K562 (cell line): ENCODE results near the gene SFRP2. TPM values are rescaled to one million over a fixed set of nuclear protein-coding genes. Genes with fewer than 3 reads are reported as not detected.

Source experiments
- ATAC-seq: fragments of 200-7000 bp; cut with Tn5 transposase; 3 replicates; pipeline ENCODE4 v1.9.1; 2020; ENCODE audit warnings: moderate library complexity
- BruUV-seq: library from RNA; stranded (reverse); fragments of 400-500 nt; replicated peaks from 2 replicates; lab custom pipeline; 2021; lab: Mats Ljungman, UMichigan
- CTCF ChIA-PET: fragments of 300-600 bp; formaldehyde crosslinking; extraction: SDS; loops from one replicate; lab custom pipeline; 2021; ENCODE audit warnings: low intra/inter-chr PET ratio; lab: Yijun Ruan, JAX
- POLR2A ChIA-PET: fragments of 300-600, 350-650 bp; sonication (Branson Sonifier 250); formaldehyde crosslinking; extraction: SDS; loops from one replicate; lab custom pipeline; 2021; ENCODE audit warnings: antibody characterized with exemption, inconsistent platforms; lab: Yijun Ruan, JAX
- DNase-seq, 4 experiments: peaks; one replicate each; pipeline versions ENCODE4 v3.0.0 to v3.0.0-alpha.2; 2011 to 2018; ENCODE audit warnings: low spot score in 3 of 4, mixed read lengths in 3 of 4; ENCODE audit errors: extremely low read depth in 1 of 4
- FAIRE-seq: peaks from 2 replicates; lab custom pipeline; 2011; peaks lifted over from hg19 to GRCh38; lab: Jason Lieb, UNC
- H2AFZ ChIP-seq: 2 replicates; pipeline ENCODE4 v1.6.0; 2011; ENCODE audit warnings: low read depth, low read length, control low read depth, inconsistent platforms
- H3K27ac ChIP-seq: fragments of 200-600 bp; 3 replicates; pipeline ENCODE4 v1.8.0; 2011; ENCODE audit warnings: low read depth, mild to moderate bottlenecking, control low read depth, inconsistent platforms, low read length, moderate library complexity, mixed read lengths; ENCODE audit errors: extremely low read depth
- H3K27me3 ChIP-seq, 2 experiments: fragments of 300-600 bp in 1 of 2; 2 replicates in 1 of 2; 3 replicates in 1 of 2; pipeline versions ENCODE4 v1.6.0 to v1.8.0; 2011; ENCODE audit warnings: inconsistent platforms in 2 of 2, low read length in 2 of 2, mild to moderate bottlenecking in 1 of 2, mixed read lengths in 1 of 2, moderate library complexity in 1 of 2; ENCODE audit not compliant: control insufficient read depth in 2 of 2, insufficient read depth in 2 of 2
- H3K36me3 ChIP-seq: fragments of 300-600 bp; 3 replicates; pipeline ENCODE4 v1.8.0; 2011; ENCODE audit warnings: mild to moderate bottlenecking, low read length, inconsistent platforms; ENCODE audit not compliant: control insufficient read depth, insufficient read depth
- H3K4me1 ChIP-seq, 2 experiments: fragments of 200-600 bp in 1 of 2; replicated peaks in 1 of 2; 2 replicates in 1 of 2; 3 replicates in 1 of 2; pipeline versions ENCODE4 v1.5.1 to v1.8.0; 2011; ENCODE audit warnings: inconsistent platforms in 2 of 2, low read length in 2 of 2, mild to moderate bottlenecking in 1 of 2, mixed read lengths in 1 of 2, moderate library complexity in 1 of 2; ENCODE audit not compliant: control insufficient read depth in 2 of 2, insufficient read depth in 2 of 2
- H3K4me2 ChIP-seq: 2 replicates; pipeline ENCODE4 v1.6.1; 2011; ENCODE audit warnings: low read length, control low read depth, inconsistent platforms, mixed read lengths; ENCODE audit not compliant: insufficient read depth
- H3K4me3 ChIP-seq: fragments of 200-600 bp; sonication (generic), shearing (Covaris generic); 2 replicates; pipeline ENCODE4 v1.5.1; 2016; ENCODE audit warnings: control low read depth, inconsistent platforms
- H3K79me2 ChIP-seq: fragments of 200-600 bp; 3 replicates; pipeline ENCODE4 v1.8.0; 2011; ENCODE audit warnings: low read length, inconsistent platforms; ENCODE audit not compliant: control insufficient read depth, insufficient read depth
- H3K9ac ChIP-seq, 2 experiments: 2 replicates each; pipeline versions ENCODE4 v1.6.0 to v1.6.1; 2011; ENCODE audit warnings: low read depth in 2 of 2, low read length in 2 of 2, control low read depth in 1 of 2, inconsistent platforms in 1 of 2, mild to moderate bottlenecking in 1 of 2, mixed read lengths in 1 of 2; ENCODE audit not compliant: insufficient read depth in 1 of 2
- H3K9me1 ChIP-seq: one replicate; pipeline ENCODE4 v1.6.0; 2011; ENCODE audit warnings: inconsistent platforms, mild to moderate bottlenecking, low read length, moderate library complexity; ENCODE audit not compliant: control insufficient read depth, insufficient read depth
- H3K9me3 ChIP-seq: replicated peaks from 2 replicates; pipeline ENCODE4 v1.5.1; 2011; ENCODE audit warnings: low read depth, low read length, inconsistent platforms; ENCODE audit not compliant: control insufficient read depth, insufficient read depth
- H4K20me1 ChIP-seq: replicated peaks from 2 replicates; pipeline ENCODE4 v1.6.1; 2011; ENCODE audit warnings: low read length, inconsistent platforms, mixed read lengths; ENCODE audit not compliant: control insufficient read depth, insufficient read depth
- C11orf30 ChIP-seq: fragments of 450-650 bp; IDR thresholded peaks from 2 replicates; pipeline ENCODE4 v1.6.1; 2016; ENCODE audit warnings: low read depth, mild to moderate bottlenecking
- CREB5 ChIP-seq: fragments of 250-450 bp; sonication (Bioruptor Pico); IDR thresholded peaks from 2 replicates; pipeline ENCODE4 v1.5.0; 2020; ENCODE audit warnings: mild to moderate bottlenecking
- KHSRP ChIP-seq: fragments of 450-650 bp; IDR thresholded peaks from 2 replicates; pipeline ENCODE4 v1.6.1; 2017
- RBM17 ChIP-seq: fragments of 200-400 bp; formaldehyde crosslinking; IDR thresholded peaks from 2 replicates; pipeline ENCODE4 v1.6.1; 2017; ENCODE audit warnings: low read depth, mild to moderate bottlenecking, low read length, borderline replicate concordance
- SMC3 ChIP-seq: conservative IDR thresholded peaks from 2 replicates; pipeline ENCODE4 v1.6.1; 2011; ENCODE audit warnings: low read depth, low read length, improper control_type of control experiment; ENCODE audit not compliant: insufficient read depth
- TCF7 ChIP-seq: sonication (generic); IDR thresholded peaks from 2 replicates; pipeline ENCODE4 v1.6.1; 2016; ENCODE audit warnings: antibody characterized with exemption, borderline replicate concordance
- U2AF1 ChIP-seq: fragments of 200-400 bp; formaldehyde crosslinking; optimal IDR thresholded peaks from 2 replicates; pipeline ENCODE3; 2017; ENCODE audit warnings: mild to moderate bottlenecking, low read depth, low read length, moderate library complexity
- ZBTB9 ChIP-seq: fragments of 450-650 bp; formaldehyde crosslinking; IDR thresholded peaks from 2 replicates; pipeline ENCODE4 v1.4.0; 2020; ENCODE audit warnings: mild to moderate bottlenecking, moderate library complexity
- ZNF24 ChIP-seq: fragments of 450-650 bp; IDR thresholded peaks from 2 replicates; pipeline ENCODE4 v1.6.1; 2016
- ZNF274 ChIP-seq: IDR thresholded peaks from 2 replicates; pipeline ENCODE4 v1.6.1; 2011; ENCODE audit warnings: low read depth, mild to moderate bottlenecking, low read length, moderate library complexity, borderline replicate concordance
- ZNF695 ChIP-seq: fragments of 450-650 bp; formaldehyde crosslinking; IDR thresholded peaks from 2 replicates; pipeline ENCODE4 v1.4.0; 2020; ENCODE audit warnings: mild to moderate bottlenecking, moderate library complexity
- WGBS: fragments of 100-300 bp; shearing (Covaris generic); methylation state at CpG from one replicate; pipeline ENCODE4 v1.1.6; 2016; ENCODE audit warnings: low coverage, mixed read lengths; ENCODE audit not compliant: insufficient coverage; ENCODE audit errors: missing lambda C conversion rate; 5-methylcytosine and 5-hydroxymethylcytosine counted together
- in situ Hi-C: fragments of 300-500 bp; cut with MboI; formaldehyde crosslinking; loops from 4 replicates; pipeline ENCODE4 v1.15.0; 2018; ENCODE audit warnings: inconsistent platforms, mixed read lengths
- intact Hi-C: fragments of 100-400 bp; cut with micrococcal nuclease; formaldehyde crosslinking; loops from 2 replicates; pipeline ENCODE4 v1.14.2; 2022
- polyA plus RNA-seq, 8 experiments: library from polyadenylated mRNA; depleted of rRNA in 4 of 8; stranded (reverse) in 5 of 8; unstranded in 3 of 8; fragments of >200 nt; fragmentation: Nextera tagmentation in 2 of 8; fragmentation: Illumina TruSeq in 1 of 8; extraction: Ambion mirVana in 2 of 8; extraction: Trizol in 1 of 8; gene quantifications; 2 replicates each; pipeline versions ENCODE4 v1.2.1 to v1.2.3, GENCODE V29; 2011 to 2014; ENCODE audit warnings: inconsistent platforms in 1 of 8, missing spikeins in 1 of 8
- total RNA-seq, 7 experiments: library from RNA; depleted of rRNA in 6 of 7; stranded (reverse); fragments of >200 nt in 6 of 7; fragmentation: Illumina TruSeq in 2 of 7; extraction: Trizol in 2 of 7; gene quantifications; 2 replicates each; pipeline versions ENCODE4 v1.2.1 to v1.2.3, GENCODE V29; 2011 to 2021; ENCODE audit warnings: low replicate concordance in 1 of 7

SFRP2 gene
- total and polyA plus RNA-seq, 9 of the 15 experiments (the other 6 are each of a cell fraction or from before 2014, with no cell fraction given) = 0.29 TPM; not detected in 8

DNA sequence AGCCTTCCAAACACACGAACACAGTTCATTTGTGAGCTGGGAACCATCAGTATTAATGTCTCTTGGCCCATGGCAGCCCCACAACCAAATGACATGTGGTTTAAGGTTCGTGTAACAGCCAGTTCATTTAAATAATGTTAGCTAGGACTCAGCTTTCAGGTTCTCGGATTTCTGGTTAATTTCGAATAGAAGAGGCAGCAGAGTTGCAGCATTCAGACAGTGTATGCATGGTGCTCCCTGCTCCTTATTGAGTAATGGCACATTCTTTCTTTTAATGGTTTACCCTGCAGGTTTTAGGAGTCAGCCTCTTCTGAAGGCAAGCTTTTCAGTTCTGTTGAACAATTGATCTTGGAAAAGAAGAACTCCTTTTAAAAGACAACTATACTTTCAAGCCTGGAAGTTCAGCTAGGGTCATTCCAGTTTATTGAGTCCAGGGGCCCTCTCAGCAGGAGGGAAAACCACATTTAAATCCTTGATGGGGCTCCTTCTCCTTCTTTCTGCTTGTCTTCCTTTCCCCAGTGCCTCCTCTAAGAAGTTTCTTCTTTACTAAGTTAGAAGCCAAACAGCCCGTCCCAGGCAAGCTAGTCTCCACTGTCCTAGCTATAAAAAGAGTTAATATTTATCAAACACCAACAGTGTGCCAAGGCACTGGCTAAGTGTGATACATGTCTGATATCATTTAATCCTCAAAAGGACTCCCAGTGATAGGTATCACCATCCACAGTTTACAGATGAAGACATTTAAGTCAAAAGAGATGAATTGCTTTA is 24.1 kb downstream of the SFRP2 start:
- no TSS peak for BruUV-seq
- Histone ChIP-seq H3K9me3 (no peaks in the 10 kb centered on the region), H3K9ac (no peak overlapping the region), H2AFZ (no peak overlapping the region), H3K9me1 (no peaks in the 10 kb centered on the region), H3K4me3 (no peak overlapping the region), H3K27ac (no peak overlapping the region), H3K79me2 (no peaks in the 10 kb centered on the region), H3K4me1 (peaks cover 0 to 3% of the 10 kb centered on the region in 2 experiments; a peak in 3 of 5 replicates), H4K20me1 (no peaks in the 10 kb centered on the region), H3K27me3 (peaks cover 10 to 16% of the 10 kb centered on the region in 2 experiments; a peak in 4 of 5 replicates), H3K36me3 (no peaks in the 10 kb centered on the region), H3K4me2 (no peak overlapping the region)
- FAIRE-seq = no peak
- ATAC-seq = no peak
- in situ Hi-C loops = no loop called here
- WGBS = 14% methylated on average over 5 of the region's 5 CpGs
- ChIA-PET CTCF (no interaction called here), POLR2A (interaction anchor here (1.2 kb wide), 1 partner anchor 419 kb away, joined by 3 read pairs; no protein-coding TSS in a partner anchor)
- intact Hi-C loops = no loop called here
- TF ChIP-seq ZNF24 (no peak), KHSRP (no peak), C11orf30 (no peak), CREB5 (no peak), ZBTB9 (no peak), TCF7 (no peak), SMC3 (no peak), ZNF274 (no peak), U2AF1 (no peak), RBM17 (no peak), ZNF695 (no peak)
- no peak for DNase-seq
